CD4-positive, alpha-beta T cell treated with Interleukin-6 at 100 ng/mL for 8 hours (primary cell): ENCODE measurements around the gene TK2.
A peak's percentile ranks its signal among the peaks of the same experiment; 100 is the strongest.
"Not testable (repeated sequence)": the region's sequence is repeated elsewhere in the genome, so short reads cannot be mapped to it uniquely, and the experiment has no call there.

ENCODE experiments used
- DNase-seq: peaks from one replicate; pipeline ENCODE4 v3.0.0-alpha.2; 2020; ENCODE audit warnings: mixed read lengths, low spot score

The TK2 gene

DNA sequence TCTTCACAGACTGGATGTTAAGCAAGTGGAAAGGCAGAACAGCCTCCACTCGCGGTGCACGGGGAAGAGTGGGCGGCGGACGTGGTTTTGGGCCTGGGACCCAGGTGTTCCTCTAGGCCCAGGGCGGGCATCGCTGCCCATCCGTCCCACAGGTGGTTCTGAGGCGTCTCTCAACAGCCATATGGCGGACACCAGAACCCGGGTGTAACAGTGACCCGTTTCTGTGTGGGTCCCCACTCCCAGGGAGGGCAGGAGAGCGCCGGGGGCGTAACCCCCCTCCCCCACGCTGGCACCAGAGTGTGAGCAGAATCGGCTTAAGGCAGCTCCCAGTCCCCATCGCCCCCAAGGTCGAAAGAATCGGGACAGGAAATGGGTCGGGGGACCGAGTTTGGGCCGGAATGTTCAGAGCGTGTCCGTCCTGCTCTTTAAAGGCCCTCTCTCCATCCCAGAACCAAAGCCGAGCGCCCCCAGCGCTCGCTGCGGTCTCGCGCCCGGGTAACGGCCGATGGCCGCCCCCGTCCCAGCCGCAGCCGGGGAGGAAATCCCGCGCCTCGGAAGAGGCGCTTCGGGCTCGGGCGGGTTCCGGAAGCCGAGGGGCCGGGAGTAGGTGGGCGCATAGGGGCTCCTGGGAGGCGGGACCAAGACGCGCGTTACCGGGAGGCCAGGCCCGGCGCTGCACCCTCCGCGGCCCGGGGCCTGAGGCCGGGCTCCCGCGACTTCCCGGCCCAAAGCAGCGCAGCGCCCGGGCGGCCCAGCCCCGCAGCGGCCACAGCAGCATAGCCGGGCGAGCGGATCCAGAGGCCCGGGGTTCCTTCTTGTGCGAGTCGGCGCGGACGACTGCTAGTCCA, at the start of gene TK2:
Gene TK2, minus strand, starts transcription at position 839 of the 848 bp plus-strand sequence. Its CDS starts 61 bp downstream, at position 778.
- DNase-seq, result peak; percentile 31

DNA sequence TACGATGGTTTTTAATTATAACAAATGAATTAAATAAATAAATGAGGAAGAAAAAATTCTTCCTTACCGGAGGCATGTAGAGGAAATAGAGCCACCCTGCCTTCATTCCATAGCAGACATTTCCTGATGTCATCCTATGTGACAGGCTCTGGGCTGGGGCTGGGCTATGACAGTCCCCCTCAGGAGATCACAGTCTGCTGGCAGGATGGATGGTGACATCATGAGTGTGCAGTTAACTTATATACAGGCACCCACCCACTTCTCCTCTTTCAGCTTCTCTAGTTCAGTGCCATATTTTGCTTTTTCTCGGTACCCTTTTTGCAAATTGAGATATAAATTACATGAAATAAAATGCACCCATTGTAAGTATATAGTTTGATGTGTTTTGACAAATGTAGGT, 48.2 kb upstream of the TK2 start:
- no peak for DNase-seq

DNA sequence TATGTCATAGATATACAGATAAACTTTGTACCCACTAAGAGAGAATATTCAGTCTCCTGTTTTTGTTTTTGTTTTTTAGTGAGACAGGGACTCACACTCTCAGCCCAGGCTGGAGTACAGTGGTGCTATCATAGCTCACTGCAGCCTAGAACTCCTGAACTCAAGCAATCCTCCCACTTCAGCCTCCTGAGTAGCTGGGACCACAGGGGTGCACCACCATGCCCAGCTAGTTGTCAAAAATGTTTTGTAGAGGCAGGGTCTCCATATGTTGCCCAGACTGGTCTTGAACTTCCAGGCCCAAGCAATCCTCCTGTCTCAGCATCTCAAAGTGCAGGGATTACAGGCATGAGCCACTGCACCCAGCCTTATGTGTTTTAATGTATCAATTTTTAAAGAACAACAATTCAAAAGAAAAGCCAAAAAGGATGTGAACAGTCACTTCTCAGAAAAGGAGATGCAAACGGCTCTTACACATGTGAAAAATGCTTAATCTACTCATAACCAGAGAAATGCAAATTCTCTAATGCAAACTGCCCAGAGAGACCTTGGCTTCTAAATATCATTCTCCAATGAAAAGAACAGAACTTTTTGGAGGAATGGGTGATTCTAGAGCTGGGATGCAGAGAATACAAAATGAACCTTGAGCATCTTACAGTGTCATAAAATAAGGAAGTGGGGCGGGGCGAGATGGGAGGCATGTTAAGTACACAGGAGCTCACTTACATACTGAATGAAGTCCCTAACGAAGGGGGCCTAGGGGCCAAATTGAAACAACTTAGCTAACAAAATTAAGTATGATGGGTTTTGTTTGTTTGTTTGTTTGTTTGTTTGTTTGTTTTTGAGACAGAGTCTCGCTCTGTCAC, 47.3 kb upstream of the TK2 start:
- DNase-seq, result no peak

DNA sequence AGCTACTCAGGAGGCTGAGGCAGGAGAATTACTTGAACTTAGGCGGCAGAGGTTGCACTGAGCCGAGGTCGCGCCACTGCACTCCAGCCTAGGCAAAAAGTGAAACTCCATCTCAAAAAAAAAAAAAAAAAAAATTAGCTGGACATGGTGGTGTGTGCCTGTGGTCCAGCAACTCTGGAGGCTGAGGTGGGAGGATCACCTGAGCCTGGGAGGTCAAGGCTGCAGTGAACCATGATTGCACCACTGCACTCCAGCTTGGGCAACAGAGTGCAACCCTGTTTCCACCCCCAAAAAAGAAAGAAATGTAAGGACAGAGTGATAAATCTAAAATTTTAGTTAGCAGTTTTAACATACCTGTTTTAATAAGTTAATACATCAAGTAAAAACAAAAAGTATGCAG, 46.6 kb upstream of the TK2 start:
- DNase-seq, result not testable (repeated sequence)

DNA sequence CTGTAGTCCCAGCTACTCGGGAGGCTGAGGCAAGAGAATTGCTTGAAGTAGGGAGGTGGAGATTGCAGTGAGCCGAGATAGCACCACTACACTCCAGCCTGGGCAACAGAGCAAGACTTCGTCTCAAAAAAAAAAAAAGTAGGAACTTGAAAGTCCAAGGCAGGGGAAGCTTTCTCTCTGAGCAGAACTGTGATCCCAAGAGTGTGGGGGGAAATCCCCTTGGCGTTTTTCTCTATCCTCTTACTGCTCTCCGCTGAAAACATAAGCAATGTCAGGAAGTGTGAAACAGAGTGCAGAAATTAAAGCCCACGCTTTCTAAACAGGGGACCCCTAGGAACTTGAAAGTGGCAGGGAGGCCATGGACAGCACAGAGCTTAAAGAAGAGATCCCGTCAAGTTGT, 44.8 kb upstream of the TK2 start:
- DNase-seq, result no peak

DNA sequence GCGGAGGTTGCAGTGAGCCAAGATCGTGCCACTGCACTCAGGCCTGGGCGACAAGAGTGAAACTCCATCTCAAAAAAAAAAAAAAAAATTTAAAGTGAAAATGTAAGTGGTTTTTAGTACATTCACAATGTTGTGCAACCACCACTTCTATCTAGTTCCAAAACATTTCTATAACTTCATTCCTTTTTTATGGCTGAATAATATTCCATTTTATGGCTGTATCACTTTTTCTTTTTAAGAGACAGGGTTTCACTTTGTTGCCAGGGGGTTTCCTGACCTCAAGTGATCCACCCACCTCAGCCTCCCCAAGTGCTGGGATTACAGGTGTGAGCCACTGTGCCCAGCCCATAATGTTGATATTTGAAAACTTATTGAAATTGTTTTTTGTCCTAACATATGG, 42.9 kb upstream of the TK2 start:
- DNase-seq, result no peak

DNA sequence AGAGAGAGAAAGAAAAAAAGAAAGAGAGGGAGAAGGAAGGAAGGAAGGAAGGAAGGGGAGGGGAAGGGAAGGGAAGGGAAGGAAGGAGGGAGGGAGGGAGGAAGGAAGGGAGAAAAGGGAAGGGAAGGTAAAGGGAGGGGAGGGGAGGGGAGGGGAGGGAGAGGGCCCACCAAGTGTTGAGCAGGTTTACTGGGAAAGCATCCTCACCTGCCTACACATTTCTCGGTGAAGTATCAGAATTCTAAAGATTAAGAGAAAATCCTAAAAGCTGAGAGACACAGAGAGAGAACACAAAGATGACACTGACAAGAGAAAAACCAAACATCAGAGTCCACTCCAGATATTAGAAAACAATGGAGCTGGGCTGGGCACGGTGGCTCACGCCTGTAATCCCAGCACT, 42.3 kb upstream of the TK2 start:
- no peak for DNase-seq

DNA sequence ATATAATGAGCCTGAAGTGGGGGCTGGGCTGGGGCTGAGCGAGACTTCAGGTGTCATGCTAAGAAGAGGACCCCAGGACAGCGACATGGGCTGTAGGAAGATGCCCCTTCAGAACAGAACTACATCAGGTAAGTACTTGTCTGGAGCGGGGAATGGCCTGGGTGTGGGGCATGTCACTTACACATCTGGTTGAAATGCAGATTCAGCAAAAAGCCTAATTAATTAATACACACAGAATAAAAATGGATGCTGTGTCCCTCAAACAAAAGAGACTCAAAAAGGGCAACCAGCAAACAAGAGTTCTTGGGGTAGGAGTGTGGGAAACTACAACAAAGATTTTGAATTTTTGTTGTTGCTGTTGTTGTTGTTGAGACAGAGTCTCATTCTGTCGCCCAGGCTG, 41.1 kb upstream of the TK2 start:
- no peak for DNase-seq

DNA sequence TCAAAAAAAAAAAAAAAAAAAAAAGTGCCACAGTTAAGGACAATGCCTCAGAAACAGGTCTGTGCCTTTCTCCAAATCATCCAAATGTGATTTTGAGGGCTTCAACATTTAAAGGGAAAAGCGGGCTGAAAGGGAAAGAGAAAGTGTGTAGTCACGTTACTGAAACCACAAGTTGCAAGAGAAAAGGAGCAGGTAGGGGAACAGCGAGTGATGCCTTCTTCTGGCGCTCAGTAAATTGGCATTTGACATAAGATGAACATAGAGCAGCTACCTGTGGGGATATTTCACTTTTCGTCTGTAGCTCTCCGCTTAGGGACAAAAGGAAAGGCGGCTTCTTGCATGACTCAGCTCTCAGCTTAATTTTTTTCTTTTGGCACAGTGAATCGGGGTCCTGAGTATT, 40.4 kb upstream of the TK2 start:
- peak; percentile 48 for DNase-seq

DNA sequence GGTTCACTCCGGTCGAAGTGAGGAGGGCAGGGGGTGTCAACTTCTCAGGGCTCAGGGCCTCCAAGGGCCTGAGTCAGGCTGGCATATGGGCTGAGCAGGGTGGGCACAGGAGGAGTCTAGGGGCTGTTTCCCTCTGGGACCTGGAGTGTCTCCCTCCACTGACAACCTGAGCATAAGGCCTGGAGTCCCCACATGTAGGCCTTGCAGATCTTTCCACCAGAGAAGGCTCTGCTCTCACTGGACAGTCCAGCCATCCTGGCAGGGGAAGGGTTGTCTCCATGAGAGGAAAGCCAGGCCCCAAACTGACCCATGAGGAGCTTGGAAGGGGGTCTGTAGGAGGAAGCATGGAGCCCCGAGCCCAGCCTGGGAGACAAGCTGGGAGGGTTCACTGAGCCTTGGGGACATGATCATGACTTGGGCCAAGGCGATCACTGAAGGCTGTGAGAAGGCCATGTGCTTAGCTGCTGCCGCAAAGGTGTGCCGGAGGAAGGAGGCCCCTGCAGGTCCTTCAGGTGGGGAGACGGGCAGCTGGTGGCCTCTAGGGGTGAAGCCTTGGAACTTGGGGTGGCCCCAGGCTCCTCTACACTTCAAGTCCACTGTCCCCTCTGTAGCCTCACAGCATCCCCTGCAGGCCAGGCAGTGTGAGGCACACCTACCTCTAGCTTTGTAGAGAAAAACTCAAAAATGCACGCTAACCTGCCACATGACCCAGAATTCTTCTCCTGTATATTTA, 39.2 kb upstream of the TK2 start:
- DNase-seq, result peak; percentile 76

DNA sequence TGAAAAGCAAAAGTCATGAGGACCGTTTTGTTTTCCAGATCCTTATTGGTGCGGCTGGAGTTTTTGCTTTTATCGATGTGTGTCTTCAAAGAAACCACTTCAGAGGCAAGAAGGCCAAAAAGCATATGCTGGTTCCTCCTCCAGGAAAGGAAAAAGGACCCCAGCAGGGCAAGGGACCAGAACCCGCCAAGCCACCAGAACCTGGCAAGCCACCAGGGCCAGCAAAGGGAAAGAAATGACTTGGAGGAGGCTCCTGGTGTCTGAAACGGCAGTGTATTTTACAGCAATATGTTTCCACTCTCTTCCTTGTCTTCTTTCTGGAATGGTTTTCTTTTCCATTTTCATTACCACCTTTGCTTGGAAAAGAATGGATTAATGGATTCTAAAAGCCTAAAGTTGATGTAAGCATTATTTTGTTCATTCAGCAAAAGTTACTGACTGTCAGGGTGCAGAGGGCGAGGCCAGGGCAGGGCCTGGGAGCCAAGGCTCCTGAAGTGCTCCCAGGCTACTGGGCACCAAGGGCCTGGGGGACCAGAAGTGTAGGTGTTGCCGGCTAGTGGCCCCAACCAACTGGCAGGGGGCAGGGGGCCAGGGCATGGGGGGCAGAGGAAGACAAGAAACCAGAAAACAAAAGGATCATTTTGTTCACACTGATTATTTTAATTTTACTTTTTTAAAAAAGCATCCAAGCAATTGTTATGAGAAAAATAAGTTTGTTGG, 38.1 kb upstream of the TK2 start:
- DNase-seq, result no peak

DNA sequence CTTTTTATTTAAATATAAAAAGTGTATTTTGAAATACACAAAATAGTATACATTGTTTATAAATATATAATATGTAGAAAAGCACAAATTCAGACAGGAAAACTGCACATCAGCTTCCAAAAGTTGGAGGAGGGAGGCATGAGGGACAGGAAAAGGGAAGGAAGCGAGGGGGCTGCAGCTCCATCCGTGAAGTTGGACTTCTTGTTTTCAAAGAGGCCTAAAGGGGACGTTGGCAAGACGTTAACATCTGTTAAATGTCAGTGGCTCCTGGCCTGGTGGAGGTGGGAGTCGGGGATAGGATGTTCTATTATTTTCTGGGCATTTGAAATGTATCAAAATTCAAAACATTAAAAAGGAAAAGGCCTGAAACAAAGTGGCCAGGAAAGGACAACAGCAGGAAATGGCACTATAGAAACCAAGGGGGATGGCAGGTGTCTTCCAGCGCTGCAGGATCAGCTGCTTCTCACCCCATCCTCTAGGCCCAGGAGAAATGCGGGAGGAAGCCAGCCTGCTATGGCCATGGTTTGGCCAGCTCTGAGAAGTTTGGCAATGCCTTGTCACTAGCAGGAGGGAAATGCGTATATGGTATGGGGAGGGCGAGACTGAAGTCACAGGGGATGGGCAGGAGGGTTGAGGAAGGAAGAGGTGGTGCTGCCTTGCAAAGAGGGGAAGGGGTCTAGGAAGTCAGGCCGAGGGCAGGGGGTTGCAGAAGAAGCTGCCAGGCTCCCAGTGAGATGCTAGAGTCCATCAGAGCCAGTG, 35.7 kb upstream of the TK2 start:
- DNase-seq, result no peak

DNA sequence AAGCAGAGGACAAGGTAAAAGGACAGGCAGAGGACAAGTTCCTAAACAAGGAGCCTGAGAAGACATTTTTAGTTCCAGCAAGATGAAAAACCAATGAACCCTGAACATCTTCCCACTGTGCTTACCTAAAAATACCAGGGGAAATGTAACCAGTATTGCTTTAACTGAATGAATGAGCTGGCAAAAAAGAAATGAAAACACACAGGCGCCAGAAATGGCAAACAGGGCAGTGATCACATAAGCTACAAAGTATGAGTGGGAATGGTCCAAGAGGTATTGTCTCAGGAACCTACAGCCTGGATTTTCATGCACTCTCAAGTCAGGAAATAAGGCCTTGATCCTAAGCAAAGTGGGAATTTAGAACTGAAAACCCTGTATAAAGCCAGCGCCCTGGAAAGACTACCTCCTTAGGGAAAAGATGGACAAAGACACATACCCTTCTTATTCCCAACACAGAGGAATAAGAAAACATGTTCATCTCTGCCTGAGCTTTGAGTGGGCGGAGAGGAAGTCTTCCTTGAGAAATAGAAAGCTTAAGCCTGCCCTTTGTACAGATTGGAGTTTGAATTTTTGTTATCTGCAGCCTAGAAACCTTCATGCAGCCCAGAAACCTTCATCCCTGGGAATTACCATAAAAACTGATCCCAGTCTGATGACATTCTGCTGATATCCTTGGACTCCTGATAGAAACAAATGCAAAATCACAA, 31.5 kb upstream of the TK2 start:
- DNase-seq, result no peak

DNA sequence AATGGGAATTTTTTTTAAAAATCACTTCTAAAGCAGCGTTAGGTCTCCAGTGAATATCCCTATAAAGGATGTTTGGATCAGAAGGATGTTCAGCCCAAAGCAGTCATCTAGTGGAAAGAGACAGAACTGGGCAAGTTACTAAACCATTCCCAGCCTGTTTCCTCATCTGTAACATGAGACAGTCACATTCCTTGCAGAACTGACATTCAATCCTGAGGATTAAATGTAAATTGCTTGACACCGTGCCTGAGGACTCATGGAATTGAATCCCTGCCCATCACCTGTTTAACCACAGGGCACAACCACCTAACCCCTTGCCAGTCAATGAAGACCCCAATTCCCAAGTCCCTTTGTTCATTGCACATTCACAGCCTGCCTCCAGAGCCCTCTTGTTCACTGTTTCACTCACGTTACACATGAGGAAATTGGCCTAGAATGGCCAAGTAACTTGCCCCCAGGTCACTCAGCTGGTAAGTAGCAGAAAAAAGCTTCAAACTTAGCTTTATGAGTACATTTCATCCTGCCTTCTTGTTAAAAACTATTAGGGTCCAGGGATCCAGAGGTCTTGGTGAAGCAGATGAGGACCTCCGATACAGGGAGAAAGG, 30.8 kb upstream of the TK2 start:
- no peak for DNase-seq

DNA sequence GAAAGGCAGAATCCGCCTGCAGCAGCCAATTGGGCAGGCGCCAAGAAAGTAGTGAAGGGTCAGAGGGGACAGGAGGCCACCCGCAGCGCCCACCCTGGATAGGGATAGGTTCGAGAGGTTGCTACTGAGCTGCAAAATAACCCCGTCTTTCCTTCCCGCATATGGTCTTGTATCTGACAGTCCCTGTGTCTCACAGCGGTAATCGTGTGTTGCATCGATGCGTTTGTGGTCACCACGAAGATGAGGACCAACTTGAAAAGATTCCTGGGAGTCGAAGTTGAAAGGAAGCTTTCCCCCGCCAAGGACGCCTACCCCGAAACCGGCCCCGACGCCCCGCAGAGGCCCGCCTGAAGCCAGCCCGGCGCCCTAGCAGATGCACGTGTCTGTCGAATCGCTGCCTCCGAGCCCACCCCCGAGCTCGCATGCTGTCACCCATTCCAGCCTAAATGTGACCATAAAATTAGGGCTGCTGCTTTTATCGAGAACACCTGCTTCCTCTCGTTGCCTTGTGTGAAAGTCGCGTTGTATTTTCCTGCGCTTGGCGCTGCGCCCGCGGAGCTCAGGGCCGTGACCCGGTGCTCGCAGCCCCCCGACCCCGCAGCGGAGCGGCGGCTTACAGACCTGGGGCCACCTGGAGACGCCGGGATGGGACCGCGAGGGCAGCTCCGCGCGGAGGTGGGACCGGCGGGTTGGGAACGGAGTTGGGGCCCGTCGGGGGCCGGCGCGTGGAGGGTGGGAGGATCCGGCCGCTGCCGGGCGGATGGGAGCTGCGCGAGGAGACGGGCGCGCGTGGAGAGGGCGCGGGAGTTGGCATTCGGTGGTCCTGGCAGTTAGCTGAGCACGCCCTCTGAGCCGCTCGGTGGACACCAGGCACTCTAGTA, 29.0 kb upstream of the TK2 start, which contains the start of gene CMTM2:
Gene CMTM2, plus strand, starts transcription at position 813 of the 881 bp plus-strand sequence. CDS start 145 bp downstream, outside the sequence.
- no peak for DNase-seq

DNA sequence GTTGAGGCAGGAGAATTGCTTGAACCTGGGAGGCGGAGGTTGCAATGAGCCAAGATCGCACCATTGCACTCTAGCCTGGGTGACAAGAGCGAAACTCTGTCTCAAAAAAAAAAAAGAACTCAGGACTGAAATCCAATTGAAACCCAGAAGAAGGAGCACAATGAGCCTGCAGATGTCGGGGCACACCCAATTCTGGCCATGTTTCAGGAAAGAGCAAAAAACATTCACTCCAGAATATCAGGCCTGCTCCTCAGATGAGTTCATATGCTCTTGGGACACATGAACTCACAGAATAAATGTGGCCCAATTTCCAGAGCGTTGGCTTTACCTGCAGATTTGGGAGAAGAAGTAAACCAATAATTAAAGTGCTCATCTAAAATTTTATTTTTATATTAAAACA, 26.4 kb upstream of the TK2 start:
- DNase-seq, result no peak

DNA sequence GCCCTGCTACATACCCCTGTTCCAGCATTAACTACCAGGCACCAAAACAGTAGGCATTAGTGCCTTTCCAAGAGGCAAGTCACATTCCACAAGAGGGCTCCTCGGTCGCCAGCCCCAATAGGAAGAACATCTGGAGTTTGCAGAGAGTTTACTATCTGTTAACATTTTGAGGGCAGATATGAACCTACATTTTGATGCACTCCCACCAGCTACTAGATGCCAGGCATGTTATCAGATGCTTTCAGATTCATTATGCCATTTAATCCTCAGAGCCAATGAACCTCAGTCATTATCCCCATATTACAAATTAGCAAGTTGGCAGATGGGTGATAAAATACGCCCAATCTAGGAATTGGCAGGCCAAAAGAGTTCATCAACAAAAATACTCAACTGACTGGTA, 25.1 kb upstream of the TK2 start:
- no peak for DNase-seq

DNA sequence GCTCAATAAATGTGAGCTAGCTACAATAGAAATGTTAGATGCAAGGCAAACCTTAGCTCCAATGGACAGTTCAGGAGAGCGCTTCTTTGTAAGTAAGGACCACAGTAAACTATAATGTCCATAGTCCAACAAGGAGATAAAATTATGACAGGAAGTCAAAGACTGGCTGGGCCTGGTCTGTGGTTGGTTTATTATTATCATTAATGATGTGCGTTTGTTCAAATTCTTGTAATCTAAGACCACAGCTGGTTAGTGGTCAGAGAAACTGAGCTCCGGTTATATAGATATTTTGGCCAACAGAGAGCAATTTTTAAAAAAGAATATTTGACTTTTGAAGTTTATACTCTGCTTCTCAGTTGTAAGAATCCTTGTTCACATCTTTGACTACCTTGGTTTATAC, 24.6 kb upstream of the TK2 start:
- no peak for DNase-seq

DNA sequence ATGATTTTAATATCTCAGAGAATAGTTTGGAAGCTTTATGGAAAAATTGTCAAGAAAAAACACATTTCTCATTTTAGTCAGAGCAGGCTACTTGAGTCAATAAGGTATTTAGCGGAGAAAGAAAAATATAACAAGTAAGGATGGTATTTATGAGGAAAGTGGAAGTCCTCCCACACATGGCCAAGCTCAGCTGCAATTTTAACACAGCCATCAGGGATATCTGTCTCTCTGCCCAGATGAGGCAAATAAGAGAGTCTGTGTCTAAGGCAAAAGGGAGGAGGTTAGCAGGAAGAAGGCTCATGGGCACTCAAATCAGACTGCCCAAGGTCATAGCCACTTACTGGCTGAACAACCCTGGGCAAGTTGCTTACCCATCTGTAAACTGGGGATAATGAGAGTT, 24.2 kb upstream of the TK2 start:
- no peak for DNase-seq
